ENCODE measurements around the gene LMBRD1.
"Not testable (repeated sequence)": the region's sequence is repeated elsewhere in the genome, so short reads cannot be mapped to it uniquely, and the experiment has no call there.

The LMBRD1 gene

GRCh38 chr6:69796073-69796641 is 653 bp downstream of the LMBRD1 start:
- Histone ChIP-seq H3K9me3 (ENCODE audit: control insufficient read depth, insufficient read depth, low read depth, low read length) (no peaks in the 10 kb centered on the region), H3K4me3 (ENCODE audit: low read depth, low read length) (peak overlapping the region; percentile 82), H3K27me3 (ENCODE audit: control insufficient read depth, insufficient read depth, low read length) (no peaks in the 10 kb centered on the region), H3K9ac (ENCODE audit: low read length) (peak overlapping the region; percentile 76), H3K27ac (ENCODE audit: low read depth, low read length) (peak overlapping the region; percentile 54; the same call in 1 of the 2 replicates), H3K36me3 (ENCODE audit: control insufficient read depth, insufficient read depth, low read length) (no peaks in the 10 kb centered on the region), H3K4me1 (ENCODE audit: control insufficient read depth, insufficient read depth, low read length) (peaks cover 10% of the 10 kb centered on the region)

- Histone ChIP-seq H3K9me3 (ENCODE audit: control insufficient read depth, insufficient read depth, low read depth, low read length) (no peaks in the 10 kb centered on the region), H3K4me1 (ENCODE audit: control insufficient read depth, insufficient read depth, low read length) (peaks cover 14% of the 10 kb centered on the region), H3K27ac (ENCODE audit: low read depth, low read length) (no peak overlapping the region), H3K27me3 (ENCODE audit: control insufficient read depth, insufficient read depth, low read length) (no peaks in the 10 kb centered on the region), H3K4me3 (ENCODE audit: low read depth, low read length) (peak overlapping the region; percentile 82), H3K9ac (ENCODE audit: low read length) (peak overlapping the region; percentile 76), H3K36me3 (ENCODE audit: control insufficient read depth, insufficient read depth, low read length) (no peaks in the 10 kb centered on the region)
Measured at GRCh38 chr6:69795469-69796072, 1.2 kb downstream of the LMBRD1 start.

- H3K4me1 ChIP-seq (ENCODE audit: control insufficient read depth, insufficient read depth, low read length), result peaks cover 14% of the 10 kb centered on the region
- H3K36me3 ChIP-seq (ENCODE audit: control insufficient read depth, insufficient read depth, low read length), result peaks cover 5% of the 10 kb centered on the region; the same call in 1 of the 2 replicates
- no peak overlapping the region for H3K9ac ChIP-seq (ENCODE audit: low read length)
- no peak overlapping the region for H3K4me3 ChIP-seq (ENCODE audit: low read depth, low read length)
- H3K27me3 ChIP-seq (ENCODE audit: control insufficient read depth, insufficient read depth, low read length), result no peaks in the 10 kb centered on the region
- no peaks in the 10 kb centered on the region for H3K9me3 ChIP-seq (ENCODE audit: control insufficient read depth, insufficient read depth, low read depth, low read length)
- no peak overlapping the region for H3K27ac ChIP-seq (ENCODE audit: low read depth, low read length)
Measured at GRCh38 chr6:69792292-69792691, 4.5 kb downstream of the LMBRD1 start.

- Histone ChIP-seq H3K27me3 (ENCODE audit: control insufficient read depth, insufficient read depth, low read length) (no peaks in the 10 kb centered on the region), H3K9me3 (ENCODE audit: control insufficient read depth, insufficient read depth, low read depth, low read length) (no peaks in the 10 kb centered on the region), H3K4me3 (ENCODE audit: low read depth, low read length) (no peak overlapping the region), H3K27ac (ENCODE audit: low read depth, low read length) (no peak overlapping the region), H3K36me3 (ENCODE audit: control insufficient read depth, insufficient read depth, low read length) (peaks cover 5% of the 10 kb centered on the region; the same call in 1 of the 2 replicates), H3K9ac (ENCODE audit: low read length) (no peak overlapping the region), H3K4me1 (ENCODE audit: control insufficient read depth, insufficient read depth, low read length) (peaks cover 11% of the 10 kb centered on the region)
Measured at GRCh38 chr6:69791065-69791471, 5.7 kb downstream of the LMBRD1 start.

- Histone ChIP-seq H3K36me3 (ENCODE audit: control insufficient read depth, insufficient read depth, low read length) (peaks cover 5% of the 10 kb centered on the region; the same call in 1 of the 2 replicates), H3K4me1 (ENCODE audit: control insufficient read depth, insufficient read depth, low read length) (peaks cover 11% of the 10 kb centered on the region), H3K4me3 (ENCODE audit: low read depth, low read length) (no peak overlapping the region), H3K9me3 (ENCODE audit: control insufficient read depth, insufficient read depth, low read depth, low read length) (no peaks in the 10 kb centered on the region), H3K9ac (ENCODE audit: low read length) (no peak overlapping the region), H3K27ac (ENCODE audit: low read depth, low read length) (no peak overlapping the region), H3K27me3 (ENCODE audit: control insufficient read depth, insufficient read depth, low read length) (no peaks in the 10 kb centered on the region)
Measured at GRCh38 chr6:69790629-69791028, 6.2 kb downstream of the LMBRD1 start.

GRCh38 chr6:69789578-69789977 is 7.2 kb downstream of the LMBRD1 start:
- Histone ChIP-seq H3K27me3 (ENCODE audit: control insufficient read depth, insufficient read depth, low read length) (no peaks in the 10 kb centered on the region), H3K4me3 (ENCODE audit: low read depth, low read length) (no peak overlapping the region), H3K9me3 (ENCODE audit: control insufficient read depth, insufficient read depth, low read depth, low read length) (no peaks in the 10 kb centered on the region), H3K27ac (ENCODE audit: low read depth, low read length) (no peak overlapping the region), H3K9ac (ENCODE audit: low read length) (no peak overlapping the region), H3K4me1 (ENCODE audit: control insufficient read depth, insufficient read depth, low read length) (peaks cover 11% of the 10 kb centered on the region), H3K36me3 (ENCODE audit: control insufficient read depth, insufficient read depth, low read length) (peaks cover 5% of the 10 kb centered on the region; the same call in 1 of the 2 replicates)

GRCh38 chr6:69787436-69787835 is 9.4 kb downstream of the LMBRD1 start:
- not testable (repeated sequence) for H3K27ac ChIP-seq (ENCODE audit: low read depth, low read length); H3K27me3 ChIP-seq (ENCODE audit: control insufficient read depth, insufficient read depth, low read length); H3K9me3 ChIP-seq (ENCODE audit: control insufficient read depth, insufficient read depth, low read depth, low read length); H3K4me3 ChIP-seq (ENCODE audit: low read depth, low read length); H3K36me3 ChIP-seq (ENCODE audit: control insufficient read depth, insufficient read depth, low read length); H3K9ac ChIP-seq (ENCODE audit: low read length)
- peaks cover 11% of the 10 kb centered on the region for H3K4me1 ChIP-seq (ENCODE audit: control insufficient read depth, insufficient read depth, low read length)

- H3K36me3 ChIP-seq (ENCODE audit: control insufficient read depth, insufficient read depth, low read length), result peaks cover 5% of the 10 kb centered on the region; the same call in 1 of the 2 replicates
Measured at GRCh38 chr6:69785697-69786096, 11.1 kb downstream of the LMBRD1 start.

GRCh38 chr6:69784595-69785377 is 12.0 kb downstream of the LMBRD1 start:
- Histone ChIP-seq H3K27me3 (ENCODE audit: control insufficient read depth, insufficient read depth, low read length) (no peaks in the 10 kb centered on the region), H3K4me1 (ENCODE audit: control insufficient read depth, insufficient read depth, low read length) (no peaks in the 10 kb centered on the region), H3K4me3 (ENCODE audit: low read depth, low read length) (no peak overlapping the region), H3K36me3 (ENCODE audit: control insufficient read depth, insufficient read depth, low read length) (peaks cover 2% of the 10 kb centered on the region; the same call in 1 of the 2 replicates), H3K9ac (ENCODE audit: low read length) (no peak overlapping the region), H3K27ac (ENCODE audit: low read depth, low read length) (no peak overlapping the region), H3K9me3 (ENCODE audit: control insufficient read depth, insufficient read depth, low read depth, low read length) (no peaks in the 10 kb centered on the region)

More at GRCh38 chr6:69785697-69786096, 11.1 kb downstream of the LMBRD1 start:
- Histone ChIP-seq H3K27me3 (ENCODE audit: control insufficient read depth, insufficient read depth, low read length) (no peaks in the 10 kb centered on the region), H3K9me3 (ENCODE audit: control insufficient read depth, insufficient read depth, low read depth, low read length) (no peaks in the 10 kb centered on the region), H3K4me1 (ENCODE audit: control insufficient read depth, insufficient read depth, low read length) (no peaks in the 10 kb centered on the region), H3K9ac (ENCODE audit: low read length) (no peak overlapping the region), H3K27ac (ENCODE audit: low read depth, low read length) (no peak overlapping the region), H3K4me3 (ENCODE audit: low read depth, low read length) (no peak overlapping the region)

GRCh38 chr6:69783108-69783507 is 13.7 kb downstream of the LMBRD1 start:
- H3K4me3 ChIP-seq (ENCODE audit: low read depth, low read length), result no peak overlapping the region
- no peaks in the 10 kb centered on the region for H3K27me3 ChIP-seq (ENCODE audit: control insufficient read depth, insufficient read depth, low read length)
- no peaks in the 10 kb centered on the region for H3K4me1 ChIP-seq (ENCODE audit: control insufficient read depth, insufficient read depth, low read length)
- no peak overlapping the region for H3K9ac ChIP-seq (ENCODE audit: low read length)
- H3K9me3 ChIP-seq (ENCODE audit: control insufficient read depth, insufficient read depth, low read depth, low read length), result no peaks in the 10 kb centered on the region
- H3K27ac ChIP-seq (ENCODE audit: low read depth, low read length), result no peak overlapping the region
- H3K36me3 ChIP-seq (ENCODE audit: control insufficient read depth, insufficient read depth, low read length), result no peaks in the 10 kb centered on the region

- Histone ChIP-seq H3K4me1 (ENCODE audit: control insufficient read depth, insufficient read depth, low read length) (no peaks in the 10 kb centered on the region), H3K9me3 (ENCODE audit: control insufficient read depth, insufficient read depth, low read depth, low read length) (no peaks in the 10 kb centered on the region), H3K9ac (ENCODE audit: low read length) (no peak overlapping the region), H3K27me3 (ENCODE audit: control insufficient read depth, insufficient read depth, low read length) (no peaks in the 10 kb centered on the region), H3K27ac (ENCODE audit: low read depth, low read length) (no peak overlapping the region), H3K4me3 (ENCODE audit: low read depth, low read length) (no peak overlapping the region), H3K36me3 (ENCODE audit: control insufficient read depth, insufficient read depth, low read length) (no peaks in the 10 kb centered on the region)
Measured at GRCh38 chr6:69780585-69781178, 16.1 kb downstream of the LMBRD1 start.

Measured in HUES6 (cell line).